A673 (cell line): Measurements from ENCODE around the gene OR4K2.

Experiments used
- EZH2 ChIP-seq: fragments of 200-600 bp; sonication (generic); IDR thresholded peaks from 2 replicates; pipeline ENCODE4 v1.6.1; 2017; ENCODE audit warnings: borderline replicate concordance, low read depth, mild to moderate bottlenecking, mixed read lengths, antibody characterized with exemption, low read length; ENCODE audit not compliant: poor library complexity, severe bottlenecking
- TF ChIP-seq, protein P1 (sequence below): fragments of 300-800, 200-600 bp; sonication (generic); conservative IDR thresholded peaks from 2 replicates; pipeline ENCODE4 v1.5.1; 2017; ENCODE audit warnings: low read depth, mild to moderate bottlenecking, antibody characterized with exemption, low read length, moderate library complexity, mixed read lengths

DNA sequence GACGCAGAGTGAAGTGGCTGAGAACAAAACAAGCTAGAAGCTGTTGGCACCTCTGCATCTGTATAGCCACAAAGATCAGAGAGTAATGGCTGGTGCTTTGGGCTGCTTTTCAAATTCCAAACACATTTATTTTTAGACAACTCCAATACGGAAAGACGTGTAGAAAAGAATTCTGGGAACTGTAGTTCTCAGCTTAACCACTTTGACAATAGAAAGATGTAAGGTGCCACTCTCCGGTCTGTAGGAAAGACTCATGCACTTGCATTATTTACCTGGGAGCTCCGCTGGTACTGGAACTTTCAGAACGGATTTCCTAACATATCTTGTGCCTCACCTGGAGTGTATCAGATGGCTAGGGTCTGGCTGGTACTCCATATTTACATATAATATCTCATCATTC lies 1.8 kb upstream of the OR4K2 start:
- TF ChIP-seq, protein P1, sequence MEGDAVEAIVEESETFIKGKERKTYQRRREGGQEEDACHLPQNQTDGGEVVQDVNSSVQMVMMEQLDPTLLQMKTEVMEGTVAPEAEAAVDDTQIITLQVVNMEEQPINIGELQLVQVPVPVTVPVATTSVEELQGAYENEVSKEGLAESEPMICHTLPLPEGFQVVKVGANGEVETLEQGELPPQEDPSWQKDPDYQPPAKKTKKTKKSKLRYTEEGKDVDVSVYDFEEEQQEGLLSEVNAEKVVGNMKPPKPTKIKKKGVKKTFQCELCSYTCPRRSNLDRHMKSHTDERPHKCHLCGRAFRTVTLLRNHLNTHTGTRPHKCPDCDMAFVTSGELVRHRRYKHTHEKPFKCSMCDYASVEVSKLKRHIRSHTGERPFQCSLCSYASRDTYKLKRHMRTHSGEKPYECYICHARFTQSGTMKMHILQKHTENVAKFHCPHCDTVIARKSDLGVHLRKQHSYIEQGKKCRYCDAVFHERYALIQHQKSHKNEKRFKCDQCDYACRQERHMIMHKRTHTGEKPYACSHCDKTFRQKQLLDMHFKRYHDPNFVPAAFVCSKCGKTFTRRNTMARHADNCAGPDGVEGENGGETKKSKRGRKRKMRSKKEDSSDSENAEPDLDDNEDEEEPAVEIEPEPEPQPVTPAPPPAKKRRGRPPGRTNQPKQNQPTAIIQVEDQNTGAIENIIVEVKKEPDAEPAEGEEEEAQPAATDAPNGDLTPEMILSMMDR = no peak
- TF ChIP-seq EZH2 = no peak
